GM12878 (cell line): Measurements from ENCODE around the gene UBC. TPM values are rescaled to one million over a fixed set of nuclear protein-coding genes. Genes with fewer than 3 reads are reported as not detected.

Source experiments
- ATAC-seq: fragments of 200-7000 bp; cut with Tn5 transposase; 3 replicates; pipeline ENCODE4 v1.9.1; 2020; ENCODE audit warnings: mild to moderate bottlenecking, moderate library complexity
- BruUV-seq: library from RNA; stranded (reverse); fragments of 400-500 nt; replicated peaks from 2 replicates; lab custom pipeline; 2021; lab: Mats Ljungman, UMichigan
- CTCF ChIA-PET: fragments of 300-600 bp; sonication (Branson Sonifier 250); formaldehyde crosslinking; extraction: SDS; loops from one replicate; lab custom pipeline; 2021; ENCODE audit warnings: inconsistent platforms; lab: Yijun Ruan, JAX
- POLR2A ChIA-PET: fragments of 350-600 bp; formaldehyde crosslinking; extraction: SDS; loops from one replicate; lab custom pipeline; 2021; ENCODE audit warnings: inconsistent platforms; lab: Charles Lee
- RAD21 ChIA-PET: fragments of 300-600 bp; sonication (Branson Sonifier 250); formaldehyde crosslinking; loops from one replicate; lab custom pipeline; 2023; ENCODE audit warnings: antibody characterized with exemption; ENCODE audit not compliant: unreplicated experiment; lab: Charles Lee
- SMC1A ChIA-PET: fragments of 300-600 bp; sonication (Branson Sonifier 250); formaldehyde crosslinking; loops from one replicate; lab custom pipeline; 2023; ENCODE audit not compliant: unreplicated experiment, uncharacterized antibody; lab: Charles Lee
- DNase-seq: peaks from one replicate; pipeline ENCODE4 v3.0.0-alpha.2; 2011; ENCODE audit warnings: low read depth, low spot score
- FAIRE-seq: peaks from 3 replicates; lab custom pipeline; 2011; peaks lifted over from hg19 to GRCh38; lab: Jason Lieb, UNC
- H2AFZ ChIP-seq: 2 replicates; pipeline ENCODE4 v1.6.0; 2011; ENCODE audit warnings: low read depth, low read length, control low read depth; ENCODE audit not compliant: control insufficient read depth
- H3K27ac ChIP-seq: 2 replicates; pipeline ENCODE4 v1.5.1; 2011; ENCODE audit warnings: control low read depth; ENCODE audit not compliant: control insufficient read depth, insufficient read depth
- H3K27me3 ChIP-seq, 2 experiments: replicated peaks in 1 of 2; 2 replicates each; pipeline versions ENCODE4 v1.6.0 to v1.6.1; 2011; ENCODE audit warnings: low read length in 1 of 2; ENCODE audit not compliant: control insufficient read depth in 2 of 2, insufficient read depth in 2 of 2
- H3K36me3 ChIP-seq, 2 experiments: 2 replicates each; pipeline ENCODE4 v1.5.1; 2011; ENCODE audit warnings: low read length in 1 of 2; ENCODE audit not compliant: control insufficient read depth in 2 of 2, insufficient read depth in 2 of 2
- H3K4me1 ChIP-seq: 2 replicates; pipeline ENCODE4 v1.6.1; 2011; ENCODE audit warnings: mild to moderate bottlenecking, low read length, moderate library complexity, mixed read lengths; ENCODE audit not compliant: control insufficient read depth, insufficient read depth
- H3K4me2 ChIP-seq: 2 replicates; pipeline ENCODE4 v1.6.0; 2011; ENCODE audit warnings: control low read depth; ENCODE audit not compliant: control insufficient read depth, insufficient read depth
- H3K4me3 ChIP-seq: fragments of 200-600 bp; sonication (generic); 2 replicates; pipeline ENCODE4 v1.5.1; 2016
- H3K79me2 ChIP-seq: 2 replicates; pipeline ENCODE4 v1.6.0; 2011; ENCODE audit warnings: low read length; ENCODE audit not compliant: control insufficient read depth, insufficient read depth
- H3K9ac ChIP-seq: 2 replicates; pipeline ENCODE4 v1.8.0; 2011; ENCODE audit warnings: low read length, control low read depth, mixed read lengths; ENCODE audit not compliant: control insufficient read depth, insufficient read depth
- H3K9me3 ChIP-seq: replicated peaks from 3 replicates; pipeline ENCODE4 v1.5.1; 2011; ENCODE audit warnings: mild to moderate bottlenecking, low read length; ENCODE audit not compliant: control insufficient read depth, insufficient read depth
- H4K20me1 ChIP-seq: 2 replicates; pipeline ENCODE4 v1.6.0; 2011; ENCODE audit not compliant: control insufficient read depth, insufficient read depth
- ASH2L ChIP-seq: fragments of 300-600, 200-600 bp; sonication (generic); IDR thresholded peaks from 2 replicates; pipeline ENCODE4 v1.6.1; 2017; ENCODE audit warnings: low read depth, mild to moderate bottlenecking, borderline replicate concordance
- BCL11A ChIP-seq: IDR thresholded peaks from 2 replicates; pipeline ENCODE4 v1.6.1; 2011; ENCODE audit warnings: low read depth, low read length
- FOXK2 ChIP-seq: fragments of 450-650 bp; IDR thresholded peaks from 2 replicates; pipeline ENCODE4 v1.6.1; 2017; ENCODE audit warnings: mild to moderate bottlenecking, moderate library complexity
- IKZF1 ChIP-seq: fragments of 450-650 bp; conservative IDR thresholded peaks from 2 replicates; pipeline ENCODE4 v1.6.1; 2017; ENCODE audit warnings: antibody characterized with exemption, mild to moderate bottlenecking
- MLLT1 ChIP-seq: fragments of 450-650 bp; IDR thresholded peaks from 2 replicates; pipeline ENCODE4 v1.6.1; 2016; ENCODE audit warnings: mild to moderate bottlenecking
- POU2F2 ChIP-seq: IDR thresholded peaks from 3 replicates; pipeline ENCODE4 v1.6.1; 2011; ENCODE audit warnings: low read depth, mild to moderate bottlenecking, low read length, borderline replicate concordance
- RUNX3 ChIP-seq: IDR thresholded peaks from 2 replicates; pipeline ENCODE4 v1.6.1; 2012; ENCODE audit warnings: low read length, inconsistent platforms
- SREBF1 ChIP-seq: IDR thresholded peaks from 2 replicates; pipeline ENCODE4 v1.6.1; 2012; ENCODE audit warnings: mild to moderate bottlenecking, low read length
- TARDBP ChIP-seq: IDR thresholded peaks from 2 replicates; pipeline ENCODE4 v1.6.1; 2016; ENCODE audit warnings: borderline replicate concordance
- USF2 ChIP-seq: IDR thresholded peaks from 2 replicates; pipeline ENCODE4 v1.6.1; 2011; ENCODE audit warnings: low read depth, low read length, improper control_type of control experiment, borderline replicate concordance
- ZBTB33 ChIP-seq: fragments of 450-650 bp; IDR thresholded peaks from 2 replicates; pipeline ENCODE4 v1.6.1; 2017; ENCODE audit warnings: mild to moderate bottlenecking
- ZNF217 ChIP-seq: fragments of 450-650 bp; IDR thresholded peaks from 2 replicates; pipeline ENCODE4 v1.6.1; 2017; ENCODE audit warnings: antibody characterized with exemption, mild to moderate bottlenecking
- ZNF592 ChIP-seq: fragments of 450-650 bp; IDR thresholded peaks from 2 replicates; pipeline ENCODE4 v1.6.1; 2017; ENCODE audit warnings: mild to moderate bottlenecking, moderate library complexity
- WGBS: methylation state at CpG from one replicate; pipeline ENCODE4 v1.1.6; 2016; ENCODE audit warnings: low lambda C conversion rate; ENCODE audit not compliant: insufficient replicate concordance, insufficient coverage; ENCODE audit errors: missing lambda C conversion rate; 5-methylcytosine and 5-hydroxymethylcytosine counted together
- in situ Hi-C: fragments of 300-500 bp; cut with MboI; formaldehyde crosslinking; loops from 9 replicates; pipeline ENCODE4 v1.14.3; 2018; ENCODE audit warnings: mixed read lengths
- intact Hi-C: fragments of 100-400 bp; cut with micrococcal nuclease; formaldehyde crosslinking; loops from one replicate; pipeline ENCODE4 v1.14.2; 2022; ENCODE audit not compliant: unreplicated experiment
- polyA plus RNA-seq, 11 experiments: library from polyadenylated mRNA; depleted of rRNA in 4 of 11; unstranded in 6 of 11; stranded (reverse) in 5 of 11; fragments of >200 nt; fragmentation: Nextera tagmentation in 4 of 11; fragmentation: Illumina TruSeq in 1 of 11; extraction: Ambion mirVana in 4 of 11; extraction: Trizol in 1 of 11; gene quantifications; 1 replicate in 1 of 11; 2 replicates in 10 of 11; pipeline versions ENCODE4 v1.2.1 to v1.2.3, GENCODE V29; 2011 to 2016; ENCODE audit warnings: inconsistent platforms in 2 of 11, missing spikeins in 2 of 11, low read depth in 1 of 11
- total RNA-seq, 4 experiments: library from RNA; depleted of rRNA in 3 of 4; stranded (reverse); fragments of >200 nt in 3 of 4; fragmentation: Illumina TruSeq in 1 of 4; extraction: Trizol in 1 of 4; gene quantifications; 2 replicates each; pipeline versions ENCODE4 v1.2.1 to v1.2.3, GENCODE V29; 2013 to 2021

Gene UBC
- total and polyA plus RNA-seq, 10 of the 15 experiments (the other 5 are each of a cell fraction or from before 2014, with no cell fraction given), result 653 to 1,666 (median 874) TPM

- no peak for TF ChIP-seq MLLT1
- no peak for TF ChIP-seq ASH2L
- TF ChIP-seq TARDBP, result no peak
- no peak for TF ChIP-seq POU2F2
- TF ChIP-seq ZNF592, result no peak
- TF ChIP-seq, all 136 proteins: peak for 0
Observed at GRCh38 chr12:124870515-124870914, 43.9 kb downstream of the UBC start (continued).

GRCh38 chr12:124869059-124869665, 45.3 kb downstream of the UBC start:
- BruUV-seq, result no TSS peak
- ChIA-PET SMC1A (no interaction called here), POLR2A (no interaction called here), CTCF (interaction anchor here (2.4 kb wide), 1 partner anchor 38 kb away, joined by 6 read pairs; no protein-coding TSS in a partner anchor), RAD21 (no interaction called here)
- H3K9ac ChIP-seq, result peak overlapping the region; percentile 23; the same call in 1 of the 2 replicates
- 42% methylated on average over 17 of the region's 17 CpGs for WGBS
- TF ChIP-seq USF2 (no peak), ZNF217 (no peak), RUNX3 (no peak), SREBF1 (no peak), IKZF1 (peak; percentile 16; the same call in 1 of the 2 replicates), FOXK2 (no peak), ZBTB33 (no peak), BCL11A (no peak)
- H3K79me2 ChIP-seq, result no peaks in the 10 kb centered on the region
- H3K4me1 ChIP-seq, result peaks cover 20% of the 10 kb centered on the region
- no peaks in the 10 kb centered on the region for H3K27me3 ChIP-seq
- intact Hi-C loops (no loop called here), in situ Hi-C loops (no loop called here)
- no peaks in the 10 kb centered on the region for H4K20me1 ChIP-seq
- H3K36me3 ChIP-seq, result no peaks in the 10 kb centered on the region
- no peaks in the 10 kb centered on the region for H3K9me3 ChIP-seq
- H3K27ac ChIP-seq, result no peak overlapping the region
- H3K4me3 ChIP-seq, result no peak overlapping the region
- no peak for FAIRE-seq
- ATAC-seq, result peak; percentile 25; the same call in 1 of the 3 replicates
- peak overlapping the region; percentile 94 for H2AFZ ChIP-seq
- no peak for DNase-seq
- H3K4me2 ChIP-seq, result peak overlapping the region; percentile 82
